Thoracic aorta (tissue), 2 donors: ENCODE results near the gene CA14. TPM values are rescaled to one million over a fixed set of nuclear protein-coding genes. Genes with fewer than 3 reads are reported as not detected.
"Not testable (repeated sequence)": the region's sequence is repeated elsewhere in the genome, so short reads cannot be mapped to it uniquely, and the experiment has no call there.

Experiments
- ATAC-seq: fragments of 150-250 bp; one replicate; pipeline ENCODE4 v1.8.0; 2017; ENCODE audit warnings: low read depth; ENCODE audit not compliant: insufficient number of reproducible peaks, low FRiP score
- DNase-seq: peaks from one replicate; pipeline ENCODE4 v3.0.0-alpha.2; 2020; ENCODE audit warnings: low spot score
- H3K27ac ChIP-seq, 2 donors: fragments of 200-600 bp; sonication (generic); 1 replicate in 1 of 2; 2 replicates in 1 of 2; pipeline ENCODE4 v1.5.1; 2016; ENCODE audit warnings: mild to moderate bottlenecking in 2 of 2, moderate library complexity in 2 of 2
- H3K27me3 ChIP-seq: fragments of 200-600 bp; sonication (generic); replicated peaks from 2 replicates; pipeline ENCODE4 v1.6.0; 2016; ENCODE audit warnings: mild to moderate bottlenecking; ENCODE audit not compliant: insufficient read depth
- H3K36me3 ChIP-seq: fragments of 200-600 bp; sonication (generic); one replicate; pipeline ENCODE4 v1.5.1; 2016
- H3K4me1 ChIP-seq, 2 donors: fragments of 200-600 bp; sonication (generic); 1 replicate in 1 of 2; 2 replicates in 1 of 2; pipeline versions ENCODE4 v1.5.1 to v1.6.0; 2016; ENCODE audit warnings: low read depth in 2 of 2, mild to moderate bottlenecking in 1 of 2; ENCODE audit not compliant: control insufficient read depth in 1 of 2
- H3K4me3 ChIP-seq: fragments of 200-600 bp; sonication (generic); 2 replicates; pipeline ENCODE4 v1.5.1; 2016; ENCODE audit warnings: mild to moderate bottlenecking
- H3K9me3 ChIP-seq: fragments of 200-600 bp; sonication (generic); 2 replicates; pipeline ENCODE4 v1.5.1; 2016
- CTCF ChIP-seq: fragments of 200-600 bp; sonication (generic); IDR thresholded peaks from one replicate; pipeline ENCODE4 v1.5.1; 2019; ENCODE audit warnings: antibody characterized with exemption
- total RNA-seq, 2 donors: library from RNA; depleted of rRNA; stranded (reverse); fragments of >200 nt; gene quantifications; one replicate each; pipeline versions ENCODE4 v1.1.0 to v1.2.3, GENCODE V29; 2016

The CA14 gene
- not detected for total RNA-seq

GRCh38 chr1:150257624-150258585, at the start of gene CA14:
TSS of gene CA14 (plus strand) at chr1:150257774. CDS start at chr1:150258129, 355 bp downstream.
- Histone ChIP-seq H3K4me1 (peaks cover 9 to 10% of the 10 kb centered on the region in 2 donors), H3K4me3 (no peak within 1 kb of the TSS), H3K36me3 (no peaks in the 10 kb centered on the region), H3K9me3 (no peaks in the 10 kb centered on the region), H3K27me3 (no peaks in the 10 kb centered on the region), H3K27ac (no peak within 1 kb of the TSS)
- no peak for TF ChIP-seq CTCF
- no peak for DNase-seq
- no peak for ATAC-seq

- H3K36me3 ChIP-seq, DNase-seq, H3K4me1 ChIP-seq, H3K27me3 ChIP-seq, H3K27ac ChIP-seq, H3K9me3 ChIP-seq, H3K4me3 ChIP-seq, ATAC-seq: not testable (repeated sequence)
These were observed 49.1 kb upstream of the CA14 start for GRCh38 chr1:150208460-150208859.

GRCh38 chr1:150210091-150210490, 47.5 kb upstream of the CA14 start:
- no peak overlapping the region for H3K4me3 ChIP-seq
- no peaks in the 10 kb centered on the region for H3K27me3 ChIP-seq
- ATAC-seq = no peak
- H3K4me1 ChIP-seq = peaks cover 0 to 4% of the 10 kb centered on the region in 2 donors
- no peaks in the 10 kb centered on the region for H3K9me3 ChIP-seq
- no peak for DNase-seq
- no peak for TF ChIP-seq CTCF
- no peak overlapping the region for H3K27ac ChIP-seq
- no peaks in the 10 kb centered on the region for H3K36me3 ChIP-seq

GRCh38 chr1:150210706-150211105, 46.9 kb upstream of the CA14 start:
- H3K9me3 ChIP-seq = no peaks in the 10 kb centered on the region
- H3K27ac ChIP-seq = no peak overlapping the region
- no peak for TF ChIP-seq CTCF
- no peak for ATAC-seq
- H3K4me3 ChIP-seq = no peak overlapping the region
- no peaks in the 10 kb centered on the region for H3K36me3 ChIP-seq
- no peaks in the 10 kb centered on the region for H3K27me3 ChIP-seq
- no peak for DNase-seq
- H3K4me1 ChIP-seq = peaks cover 0 to 4% of the 10 kb centered on the region in 2 donors

GRCh38 chr1:150212070-150212469, 45.5 kb upstream of the CA14 start:
- Histone ChIP-seq H3K27me3 (no peaks in the 10 kb centered on the region), H3K9me3 (no peaks in the 10 kb centered on the region), H3K4me1 (peaks cover 0 to 4% of the 10 kb centered on the region in 2 donors), H3K27ac (no peak overlapping the region), H3K4me3 (no peak overlapping the region), H3K36me3 (no peaks in the 10 kb centered on the region)
- ATAC-seq = no peak
- no peak for TF ChIP-seq CTCF
- no peak for DNase-seq
